ENCODE measurements around the gene HOTAIR.

DNA sequence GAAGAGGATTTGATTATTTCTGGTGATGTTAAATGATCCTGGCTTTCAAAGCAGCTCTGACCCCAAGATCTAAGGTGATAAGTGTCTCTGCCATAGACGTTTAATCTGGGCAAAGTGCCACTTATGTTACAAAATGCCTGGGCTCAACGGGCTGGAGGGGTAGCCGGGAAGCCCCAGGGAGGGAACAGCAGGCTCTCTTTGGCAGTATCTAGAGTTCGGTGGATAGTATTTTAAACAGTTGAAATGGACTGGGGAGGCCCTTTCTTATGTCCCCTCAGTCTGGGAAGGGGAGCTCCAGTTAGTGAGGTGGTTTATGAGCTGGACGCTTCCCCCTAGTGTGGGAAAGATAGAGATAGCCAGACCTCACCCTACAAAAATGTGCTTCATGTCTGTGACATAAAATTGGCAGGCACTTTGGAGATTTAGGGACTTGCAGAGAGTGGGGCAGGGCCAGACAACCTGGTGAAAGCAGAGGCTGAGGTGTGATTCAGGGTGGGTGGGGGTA is 7.3 kb downstream of the HOTAIR start:
- TF ChIP-seq, protein P1, sequence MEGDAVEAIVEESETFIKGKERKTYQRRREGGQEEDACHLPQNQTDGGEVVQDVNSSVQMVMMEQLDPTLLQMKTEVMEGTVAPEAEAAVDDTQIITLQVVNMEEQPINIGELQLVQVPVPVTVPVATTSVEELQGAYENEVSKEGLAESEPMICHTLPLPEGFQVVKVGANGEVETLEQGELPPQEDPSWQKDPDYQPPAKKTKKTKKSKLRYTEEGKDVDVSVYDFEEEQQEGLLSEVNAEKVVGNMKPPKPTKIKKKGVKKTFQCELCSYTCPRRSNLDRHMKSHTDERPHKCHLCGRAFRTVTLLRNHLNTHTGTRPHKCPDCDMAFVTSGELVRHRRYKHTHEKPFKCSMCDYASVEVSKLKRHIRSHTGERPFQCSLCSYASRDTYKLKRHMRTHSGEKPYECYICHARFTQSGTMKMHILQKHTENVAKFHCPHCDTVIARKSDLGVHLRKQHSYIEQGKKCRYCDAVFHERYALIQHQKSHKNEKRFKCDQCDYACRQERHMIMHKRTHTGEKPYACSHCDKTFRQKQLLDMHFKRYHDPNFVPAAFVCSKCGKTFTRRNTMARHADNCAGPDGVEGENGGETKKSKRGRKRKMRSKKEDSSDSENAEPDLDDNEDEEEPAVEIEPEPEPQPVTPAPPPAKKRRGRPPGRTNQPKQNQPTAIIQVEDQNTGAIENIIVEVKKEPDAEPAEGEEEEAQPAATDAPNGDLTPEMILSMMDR (conservative IDR thresholded peaks at IDR 0.05 in 1 of 2, IDR thresholded peaks at IDR 0.05 in 1 of 2; ENCODE audit: low read depth in 1 of 2, low read length in 2 of 2): no peak
- no peak for TF ChIP-seq EZH2 (IDR thresholded peaks at IDR 0.05; ENCODE audit: low read length, missing control alignments)
